ENCODE data around the gene KLK11. TPM values are rescaled to one million over a fixed set of nuclear protein-coding genes. Genes with fewer than 3 reads are reported as not detected.

The KLK11 gene
- total RNA-seq, result 209 TPM

- ATAC-seq, result peak; percentile 79
Observed at GRCh38 chr19:51026554-51026831, at the start of gene KLK11. Gene KLK11, minus strand, starts transcription at chr19:51026616. Its CDS starts 985 bp downstream, at chr19:51025631.

GRCh38 chr19:51075998-51076397 lies 49.6 kb upstream of the KLK11 start:
- ATAC-seq, result peak; percentile 74

GRCh38 chr19:51071095-51071405 lies 44.6 kb upstream of the KLK11 start:
- ATAC-seq, result peak; percentile 39

GRCh38 chr19:51070334-51071094 lies 44.1 kb upstream of the KLK11 start:
- no peak for ATAC-seq

GRCh38 chr19:51066393-51067186 lies 40.2 kb upstream of the KLK11 start:
- ATAC-seq, result peak; percentile 24

- peak; percentile 76 for ATAC-seq
Observed at GRCh38 chr19:51065221-51065960, 39.0 kb upstream of the KLK11 start.

GRCh38 chr19:51064534-51065220 lies 38.3 kb upstream of the KLK11 start, which contains the start of gene KLK13:
Gene KLK13, minus strand, starts transcription at chr19:51065092. Its CDS starts 25 bp downstream, at chr19:51065067.
- ATAC-seq, result peak; percentile 80

- no peak for ATAC-seq
Observed at GRCh38 chr19:51063664-51064063, 37.2 kb upstream of the KLK11 start.

- no peak for ATAC-seq
Observed at GRCh38 chr19:51060973-51061372, 34.6 kb upstream of the KLK11 start.

- no peak for ATAC-seq
Observed at GRCh38 chr19:51060336-51060735, 33.9 kb upstream of the KLK11 start.

GRCh38 chr19:51059715-51060114 lies 33.3 kb upstream of the KLK11 start:
- peak; percentile 8 for ATAC-seq

GRCh38 chr19:51055866-51056265 lies 29.4 kb upstream of the KLK11 start:
- no peak for ATAC-seq

- ATAC-seq, result peak; percentile 17
Observed at GRCh38 chr19:51047031-51047335, 20.6 kb upstream of the KLK11 start.

GRCh38 chr19:51044327-51044726 lies 17.9 kb upstream of the KLK11 start:
- peak; percentile 37 for ATAC-seq

- no peak for ATAC-seq
Observed at GRCh38 chr19:51043497-51043896, 17.1 kb upstream of the KLK11 start.

GRCh38 chr19:51040151-51040550 lies 13.7 kb upstream of the KLK11 start:
- ATAC-seq, result no peak

- no peak for ATAC-seq
Observed at GRCh38 chr19:51036519-51036918, 10.1 kb upstream of the KLK11 start.

- peak; percentile 70 for ATAC-seq
Observed at GRCh38 chr19:51034704-51035103, 8.3 kb upstream of the KLK11 start, which contains the start of gene KLK12. Gene KLK12, minus strand, starts transcription at chr19:51035002. Its CDS starts 381 bp downstream, at chr19:51034621.

GRCh38 chr19:51031880-51032225 lies 5.4 kb upstream of the KLK11 start:
- ATAC-seq, result no peak

GRCh38 chr19:51031220-51031879 lies 4.9 kb upstream of the KLK11 start:
- no peak for ATAC-seq

- ATAC-seq, result no peak
Observed at GRCh38 chr19:51030631-51031030, 4.2 kb upstream of the KLK11 start.

- ATAC-seq, result peak; percentile 5
Observed at GRCh38 chr19:51029718-51030117, 3.3 kb upstream of the KLK11 start.

All from esophagus mucosa (tissue), 1 donor.